HUDEP-2 (cell line): ENCODE results near the gene AKAP13.
"Not testable (repeated sequence)": the region's sequence is repeated elsewhere in the genome, so short reads cannot be mapped to it uniquely, and the experiment has no call there.

Source experiments
- DNase-seq, 76 experiments: peaks; one replicate each; lab custom pipeline; 2025; ENCODE audit not compliant: unreplicated experiment in 76 of 76; lab: John Stamatoyannopoulos, UW

Gene AKAP13

GRCh38 chr15:85631018-85631417, 250.6 kb downstream of the AKAP13 start:
- DNase-seq = no peak

- no peak for DNase-seq
Measured at GRCh38 chr15:85632014-85632413, 251.6 kb downstream of the AKAP13 start.

GRCh38 chr15:85633859-85634258, 253.5 kb downstream of the AKAP13 start:
- no peak for DNase-seq

- no peak for DNase-seq
Measured at GRCh38 chr15:85636351-85636750, 255.9 kb downstream of the AKAP13 start.

GRCh38 chr15:85639752-85640381, 259.5 kb downstream of the AKAP13 start:
- no peak for DNase-seq

- DNase-seq = no peak
Measured at GRCh38 chr15:85642065-85642692, 261.8 kb downstream of the AKAP13 start.

GRCh38 chr15:85642693-85643066, 262.3 kb downstream of the AKAP13 start:
- DNase-seq = no peak

- no peak for DNase-seq
Measured at GRCh38 chr15:85646538-85647091, 266.2 kb downstream of the AKAP13 start.

GRCh38 chr15:85649372-85649771, 269.0 kb downstream of the AKAP13 start:
- no peak for DNase-seq

- DNase-seq = no peak
Measured at GRCh38 chr15:85651548-85651947, 271.1 kb downstream of the AKAP13 start.

GRCh38 chr15:85652457-85652856, 272.1 kb downstream of the AKAP13 start:
- DNase-seq = no peak

GRCh38 chr15:85657132-85657531, 276.7 kb downstream of the AKAP13 start:
- DNase-seq = no peak

GRCh38 chr15:85658816-85659215, 278.4 kb downstream of the AKAP13 start:
- DNase-seq = no peak

GRCh38 chr15:85661859-85662258, 281.5 kb downstream of the AKAP13 start:
- DNase-seq = no peak

- not testable (repeated sequence) for DNase-seq
Measured at GRCh38 chr15:85665677-85666076, 285.3 kb downstream of the AKAP13 start.

GRCh38 chr15:85667491-85668424, 287.4 kb downstream of the AKAP13 start:
- DNase-seq = peak in 2 of 76 experiments; percentile 1 to 8

GRCh38 chr15:85671156-85671555, 290.8 kb downstream of the AKAP13 start:
- DNase-seq = no peak

GRCh38 chr15:85672332-85673084, 292.1 kb downstream of the AKAP13 start:
- no peak for DNase-seq

- DNase-seq = no peak
Measured at GRCh38 chr15:85673326-85673725, 292.9 kb downstream of the AKAP13 start.

- DNase-seq = no peak
Measured at GRCh38 chr15:85676342-85677098, 296.1 kb downstream of the AKAP13 start.
